PFSK-1 (cell line): ENCODE measurements around the gene BNC1.
A peak's percentile ranks its signal among the peaks of the same experiment; 100 is the strongest.

Experiments
- FOXP2 ChIP-seq: optimal IDR thresholded peaks from 2 replicates; pipeline ENCODE3; 2011; ENCODE audit warnings: borderline replicate concordance, control low read depth, inconsistent platforms; ENCODE audit not compliant: insufficient read depth; ENCODE audit errors: extremely low read length, extremely low read depth
- POLR2AphosphoS5 ChIP-seq: IDR thresholded peaks from 2 replicates; pipeline ENCODE4 v1.6.1; 2012; ENCODE audit warnings: low read depth, mild to moderate bottlenecking, control low read depth, low read length, moderate library complexity
- REST ChIP-seq, 2 experiments: IDR thresholded peaks; 2 replicates each; pipeline versions ENCODE4 v1.6.1 to v1.8.0; 2011 to 2012; ENCODE audit warnings: low read depth in 2 of 2, low read length in 2 of 2, control low read depth in 1 of 2, inconsistent platforms in 1 of 2, mild to moderate bottlenecking in 1 of 2, moderate library complexity in 1 of 2; ENCODE audit not compliant: insufficient read depth in 1 of 2
- SIN3A ChIP-seq: IDR thresholded peaks from 2 replicates; pipeline ENCODE4 v1.6.1; 2012; ENCODE audit warnings: mild to moderate bottlenecking, low read length, moderate library complexity, borderline replicate concordance; ENCODE audit not compliant: insufficient read depth
- TAF1 ChIP-seq: IDR thresholded peaks from 2 replicates; pipeline ENCODE4 v1.6.1; 2012; ENCODE audit warnings: low read length, control low read depth, borderline replicate concordance; ENCODE audit not compliant: insufficient read depth

BNC1 gene

GRCh38 chr15:83207660-83208366 is 76.7 kb downstream of the BNC1 start, which contains the start of gene HDGFL3:
TSS of gene HDGFL3 (minus strand) at chr15:83207823. CDS start at chr15:83207414, 409 bp downstream.
- TF ChIP-seq TAF1 (no peak), POLR2AphosphoS5 (peak; percentile 50; the same call in 1 of the 2 replicates)

GRCh38 chr15:83207009-83207659 is 77.3 kb downstream of the BNC1 start:
- TF ChIP-seq TAF1 (no peak), SIN3A (no peak), POLR2AphosphoS5 (no peak), FOXP2 (no peak), REST (IDR thresholded peaks at IDR 0.05; ENCODE audit: insufficient read depth in 1 of 2, low read depth in 2 of 2, low read length in 2 of 2) (no peak)

GRCh38 chr15:83206526-83207008 is 77.9 kb downstream of the BNC1 start:
- TF ChIP-seq SIN3A (no peak), REST (IDR thresholded peaks at IDR 0.05; ENCODE audit: insufficient read depth in 1 of 2, low read depth in 2 of 2, low read length in 2 of 2) (0 out of 4 replicates have a peak, but pooled peaks of 1 of the 2 experiments have one; percentile 26), TAF1 (peak; percentile 21; the same call in 1 of the 2 replicates)
